Measurements from ENCODE around the gene ARHGAP35. TPM values are rescaled to one million over a fixed set of nuclear protein-coding genes. Genes with fewer than 3 reads are reported as not detected.

Gene ARHGAP35
- total and polyA plus RNA-seq, 2 donors (not counting 3 experiments of a cell fraction or from before 2014, with no cell fraction given): 25.7 to 51.3 TPM

GRCh38 chr19:46892252-46893179 is 31.7 kb downstream of the ARHGAP35 start:
- no peaks in the 10 kb centered on the region for H3K36me3 ChIP-seq (ENCODE audit: control insufficient read depth in 2 of 2, extremely low read depth in 1 of 2, insufficient read depth in 2 of 2, low read length in 2 of 2)
- H3K27me3 ChIP-seq (ENCODE audit: control insufficient read depth in 2 of 2, insufficient read depth in 2 of 2, low read length in 2 of 2): no peaks in the 10 kb centered on the region
- H3K9me1 ChIP-seq (replicated peaks; ENCODE audit: control insufficient read depth, extremely low read depth, insufficient read depth, low read length): no peaks in the 10 kb centered on the region
- no peaks in the 10 kb centered on the region for H3K9me3 ChIP-seq (replicated peaks; ENCODE audit: control insufficient read depth, insufficient read depth, low read length)
- dilution Hi-C loops (cut with MboI; ENCODE audit: extremely low pct_ligation_motif_present, low sequenced_read_pairs): no loop called here
- H3K4me1 ChIP-seq (ENCODE audit: control insufficient read depth, extremely low read depth, insufficient read depth, low read length): no peaks in the 10 kb centered on the region
- no peak overlapping the region for H3K4me2 ChIP-seq (ENCODE audit: insufficient read depth, low read length)
- peaks cover 26% of the 10 kb centered on the region for H3K79me2 ChIP-seq (ENCODE audit: control insufficient read depth, insufficient read depth, low read length)
- no peaks in the 10 kb centered on the region for H4K20me1 ChIP-seq (replicated peaks; ENCODE audit: control insufficient read depth, extremely low read depth, insufficient read depth, low read length)
- intact Hi-C loops (cut with micrococcal nuclease): no loop called here
- POLR2A ChIA-PET: no interaction called here
- no peak for DNase-seq (ENCODE audit: low read depth, low spot score)
- H3K9ac ChIP-seq (replicated peaks; ENCODE audit: extremely low read depth, insufficient read depth, low read length): no peak overlapping the region
- H2AFZ ChIP-seq (ENCODE audit: low read depth, low read length): no peak overlapping the region
- no peak overlapping the region for H3K27ac ChIP-seq (ENCODE audit: insufficient read depth, low read depth, low read length)
- TF ChIP-seq POLR2AphosphoS5 (IDR thresholded peaks at IDR 0.05; ENCODE audit: insufficient read depth, low read depth, low read length) (no peak), MYC (IDR thresholded peaks at IDR 0.05; ENCODE audit: low read depth, low read length) (no peak), POLR2A (IDR thresholded peaks at IDR 0.05; ENCODE audit: low read depth, low read length) (no peak), GATA2 (IDR thresholded peaks at IDR 0.05; ENCODE audit: insufficient read depth, insufficient read length, low read depth, low read length) (no peak), FOS (IDR thresholded peaks at IDR 0.05; ENCODE audit: borderline replicate concordance, insufficient read depth, low read length) (no peak), EZH2 (IDR thresholded peaks at IDR 0.05; ENCODE audit: borderline replicate concordance, low read depth, low read length, severe bottlenecking) (no peak), JUN (IDR thresholded peaks at IDR 0.05; ENCODE audit: borderline replicate concordance, insufficient read depth, insufficient read length, low read depth) (no peak)
- TF ChIP-seq, protein P1, sequence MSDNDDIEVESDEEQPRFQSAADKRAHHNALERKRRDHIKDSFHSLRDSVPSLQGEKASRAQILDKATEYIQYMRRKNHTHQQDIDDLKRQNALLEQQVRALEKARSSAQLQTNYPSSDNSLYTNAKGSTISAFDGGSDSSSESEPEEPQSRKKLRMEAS (IDR thresholded peaks at IDR 0.05; ENCODE audit: insufficient read depth, insufficient read length): no peak
- TF ChIP-seq, protein P2, sequence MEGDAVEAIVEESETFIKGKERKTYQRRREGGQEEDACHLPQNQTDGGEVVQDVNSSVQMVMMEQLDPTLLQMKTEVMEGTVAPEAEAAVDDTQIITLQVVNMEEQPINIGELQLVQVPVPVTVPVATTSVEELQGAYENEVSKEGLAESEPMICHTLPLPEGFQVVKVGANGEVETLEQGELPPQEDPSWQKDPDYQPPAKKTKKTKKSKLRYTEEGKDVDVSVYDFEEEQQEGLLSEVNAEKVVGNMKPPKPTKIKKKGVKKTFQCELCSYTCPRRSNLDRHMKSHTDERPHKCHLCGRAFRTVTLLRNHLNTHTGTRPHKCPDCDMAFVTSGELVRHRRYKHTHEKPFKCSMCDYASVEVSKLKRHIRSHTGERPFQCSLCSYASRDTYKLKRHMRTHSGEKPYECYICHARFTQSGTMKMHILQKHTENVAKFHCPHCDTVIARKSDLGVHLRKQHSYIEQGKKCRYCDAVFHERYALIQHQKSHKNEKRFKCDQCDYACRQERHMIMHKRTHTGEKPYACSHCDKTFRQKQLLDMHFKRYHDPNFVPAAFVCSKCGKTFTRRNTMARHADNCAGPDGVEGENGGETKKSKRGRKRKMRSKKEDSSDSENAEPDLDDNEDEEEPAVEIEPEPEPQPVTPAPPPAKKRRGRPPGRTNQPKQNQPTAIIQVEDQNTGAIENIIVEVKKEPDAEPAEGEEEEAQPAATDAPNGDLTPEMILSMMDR (IDR thresholded peaks at IDR 0.05; ENCODE audit: extremely low read depth in 1 of 2, insufficient read depth in 1 of 2, low read depth in 1 of 2, low read length in 2 of 2): no peak
- FAIRE-seq: no peak
- no TSS peak for BruUV-seq (replicated peaks)
- CTCF ChIA-PET: interaction anchor here (0.7 kb wide), 2 partner anchors 61 to 103 kb away, joined by 3 read pairs; no protein-coding TSS in a partner anchor
- H3K4me3 ChIP-seq (replicated peaks in 1 of 3; ENCODE audit: insufficient read depth in 1 of 3, low read depth in 1 of 3, low read length in 3 of 3): no peak overlapping the region
